NCI-H446 treated with DMSO at 0.1 percent for 48 hours (cell line): Measurements from ENCODE around the gene CSAG2.
"Not testable (repeated sequence)": the region's sequence is repeated elsewhere in the genome, so short reads cannot be mapped to it uniquely, and the experiment has no call there.

Experiments used
- DNase-seq: peaks from one replicate; lab custom pipeline; 2025; lab: John Stamatoyannopoulos, UW

The CSAG2 gene

GRCh38 chrX:152709173-152709572, at the start of gene CSAG2:
CSAG2 (minus strand) TSS chrX:152709273; CDS start chrX:152709112, 161 bp downstream.
- DNase-seq, result not testable (repeated sequence)

GRCh38 chrX:152754871-152755270, 45.8 kb upstream of the CSAG2 start:
- not testable (repeated sequence) for DNase-seq

- not testable (repeated sequence) for DNase-seq
Measured at GRCh38 chrX:152753686-152754650, 44.9 kb upstream of the CSAG2 start, which contains the start of gene MAGEA2. MAGEA2 (minus strand) TSS chrX:152753842; CDS start chrX:152751363, 2,479 bp downstream.

GRCh38 chrX:152738560-152738959, 29.5 kb upstream of the CSAG2 start:
- DNase-seq, result no peak

- not testable (repeated sequence) for DNase-seq
Measured at GRCh38 chrX:152736528-152736927, 27.5 kb upstream of the CSAG2 start.

- no peak for DNase-seq
Measured at GRCh38 chrX:152735860-152736511, 26.9 kb upstream of the CSAG2 start.

GRCh38 chrX:152735101-152735500, 26.0 kb upstream of the CSAG2 start:
- DNase-seq, result no peak

GRCh38 chrX:152734143-152734858, 25.2 kb upstream of the CSAG2 start:
- not testable (repeated sequence) for DNase-seq

- peak; percentile 32 for DNase-seq
Measured at GRCh38 chrX:152733261-152733975, 24.3 kb upstream of the CSAG2 start, which contains the start of the genes CSAG1 and MAGEA12. CSAG1 (minus strand) TSS chrX:152733721; CDS start chrX:152732460, 1,261 bp downstream. MAGEA12 (plus strand) TSS chrX:152733757; CDS start chrX:152736162, 2,405 bp downstream.

GRCh38 chrX:152725409-152725808, 16.3 kb upstream of the CSAG2 start:
- no peak for DNase-seq

- DNase-seq, result not testable (repeated sequence)
Measured at GRCh38 chrX:152713815-152714787, 5.0 kb upstream of the CSAG2 start, which contains the start of gene MAGEA2B. MAGEA2B (plus strand) TSS chrX:152714628; CDS start chrX:152717107, 2,479 bp downstream.

- not testable (repeated sequence) for DNase-seq
Measured at GRCh38 chrX:152713195-152713594, 4.1 kb upstream of the CSAG2 start.

- DNase-seq, result not testable (repeated sequence)
Measured at GRCh38 chrX:152706500-152706899, 2.6 kb downstream of the CSAG2 start.

- DNase-seq, result not testable (repeated sequence)
Measured at GRCh38 chrX:152700390-152700789, 8.7 kb downstream of the CSAG2 start.

- not testable (repeated sequence) for DNase-seq
Measured at GRCh38 chrX:152697952-152698931, 10.8 kb downstream of the CSAG2 start, which contains the start of gene MAGEA3. MAGEA3 (plus strand) TSS chrX:152698794; CDS start chrX:152700833, 2,039 bp downstream.

- DNase-seq, result not testable (repeated sequence)
Measured at GRCh38 chrX:152681012-152681411, 28.1 kb downstream of the CSAG2 start.

GRCh38 chrX:152674652-152675051, 34.4 kb downstream of the CSAG2 start:
- DNase-seq, result not testable (repeated sequence)

GRCh38 chrX:152674135-152674534, 34.9 kb downstream of the CSAG2 start:
- no peak for DNase-seq
